ENCODE measurements around the gene LRRC53.

GRCh38 chr1:74470251-74470650, 42.2 kb downstream of the LRRC53 start:
- TF ChIP-seq JUND (IDR thresholded peaks at IDR 0.05) (no peak), USF2 (IDR thresholded peaks at IDR 0.05; ENCODE audit: borderline replicate concordance, low read depth, low read length) (no peak), CTCF (IDR thresholded peaks at IDR 0.05) (no peak), EZH2phosphoT487 (IDR thresholded peaks at IDR 0.05; ENCODE audit: borderline replicate concordance, low read depth) (no peak), NFIC (IDR thresholded peaks at IDR 0.05; ENCODE audit: borderline replicate concordance) (no peak), MAX (IDR thresholded peaks at IDR 0.05; ENCODE audit: low read depth) (no peak), REST (IDR thresholded peaks at IDR 0.05; ENCODE audit: low read depth, low read length) (no peak), CHD2 (IDR thresholded peaks at IDR 0.05; ENCODE audit: low read length, partially characterized antibody) (no peak)
